Activated T-cell treated with anti-CD3 and anti-CD28 coated beads, Interleukin-2, amount 50 U/mL, for 48 hours (primary cell): ENCODE results near the gene NR2E1.

Experiments used
- DNase-seq, 2 experiments: peaks; one replicate each; pipeline ENCODE4 v3.0.0-alpha.2; 2020

The NR2E1 gene

DNA sequence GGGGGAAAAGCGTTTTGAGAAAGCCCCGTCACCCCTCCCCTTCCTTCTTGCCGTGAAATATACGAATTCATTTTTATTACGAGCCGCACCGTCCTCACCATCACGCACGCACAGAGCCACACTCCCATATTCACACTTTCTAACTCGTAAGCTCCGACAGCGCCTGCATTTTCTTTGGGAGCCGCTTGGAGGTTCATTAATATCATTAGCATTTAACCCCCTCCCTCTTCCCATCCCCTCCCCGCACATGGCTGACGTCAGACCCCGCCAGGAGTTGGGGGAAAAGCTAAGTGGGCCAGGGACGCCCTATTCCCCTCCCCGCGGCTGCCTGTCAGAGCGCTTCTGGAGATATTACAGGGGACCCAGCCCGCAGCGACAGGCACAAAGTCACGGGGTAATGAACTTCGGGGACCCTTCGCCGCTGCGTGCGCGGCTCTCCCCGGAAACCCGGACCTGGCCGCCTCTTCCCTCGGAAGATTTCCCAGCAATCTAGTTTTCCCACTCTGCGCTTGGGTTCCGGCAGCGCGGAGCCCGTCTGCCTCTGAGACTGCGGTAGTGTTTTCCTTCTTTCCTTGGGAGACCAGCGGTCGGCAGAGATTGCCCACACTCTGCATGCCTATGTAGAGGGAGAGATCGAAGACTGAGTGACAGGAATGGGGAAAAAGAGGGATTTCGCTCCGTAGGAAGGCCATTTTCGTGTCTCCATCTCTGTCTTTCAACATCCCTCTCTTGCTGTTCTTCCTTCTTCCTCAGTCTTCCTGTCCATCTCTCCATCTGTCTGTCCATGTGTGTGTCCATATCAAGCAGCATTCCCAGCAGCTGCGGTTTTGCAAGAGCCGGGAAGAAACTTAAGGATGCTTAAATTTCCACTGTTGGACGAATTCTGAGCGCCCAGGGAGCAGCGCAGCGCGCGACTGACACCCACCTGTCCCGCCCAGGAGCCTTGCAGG, at the start of gene NR2E1:
Gene NR2E1, plus strand, starts transcription at position 309 of the 950 bp plus-strand sequence. CDS start 744 bp downstream, outside the sequence.
- peak; percentile 35 to 42 for DNase-seq

DNA sequence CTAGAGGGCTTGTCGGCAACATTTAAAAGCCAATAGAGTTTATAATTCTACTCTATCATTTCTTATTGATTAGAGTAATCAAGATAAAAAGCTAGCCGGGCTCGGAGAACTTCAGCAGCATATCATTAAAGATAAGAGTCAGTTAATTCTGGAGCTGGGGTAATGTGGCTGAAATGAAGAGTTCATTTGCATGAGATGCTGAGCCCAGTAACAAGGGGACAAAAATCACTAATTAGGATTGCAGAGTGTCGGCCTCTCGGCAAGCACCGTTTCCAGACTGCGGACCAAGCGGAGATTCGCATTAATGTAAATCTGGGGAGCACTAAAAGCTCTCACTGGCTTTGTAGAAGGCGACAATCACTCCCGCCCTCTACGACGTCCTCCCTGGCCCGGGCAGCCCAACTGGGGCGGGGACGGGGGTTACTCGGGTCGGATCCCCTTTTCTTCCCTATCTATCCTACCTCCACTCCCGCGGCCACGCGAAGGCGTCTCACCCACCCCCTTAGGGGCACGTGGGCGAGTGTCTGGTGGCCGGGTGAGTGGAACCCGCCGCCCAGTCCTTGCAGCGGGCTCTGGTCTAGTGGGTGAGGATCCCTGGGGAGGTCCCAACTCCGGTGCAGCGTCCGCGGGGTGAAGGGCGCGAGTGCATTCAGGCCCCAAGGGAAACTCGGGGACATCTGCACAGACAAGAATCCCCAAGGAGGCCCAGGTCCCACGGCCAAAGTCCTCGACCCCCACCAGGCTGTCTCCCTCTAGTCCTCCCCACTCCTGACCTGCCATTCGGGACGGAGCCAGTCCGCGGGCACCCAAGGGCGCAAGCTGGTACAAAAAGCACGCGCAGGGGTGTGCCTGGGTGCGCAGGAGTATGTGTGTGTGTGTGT, 49.0 kb upstream of the NR2E1 start:
- peak; percentile 39 for DNase-seq

DNA sequence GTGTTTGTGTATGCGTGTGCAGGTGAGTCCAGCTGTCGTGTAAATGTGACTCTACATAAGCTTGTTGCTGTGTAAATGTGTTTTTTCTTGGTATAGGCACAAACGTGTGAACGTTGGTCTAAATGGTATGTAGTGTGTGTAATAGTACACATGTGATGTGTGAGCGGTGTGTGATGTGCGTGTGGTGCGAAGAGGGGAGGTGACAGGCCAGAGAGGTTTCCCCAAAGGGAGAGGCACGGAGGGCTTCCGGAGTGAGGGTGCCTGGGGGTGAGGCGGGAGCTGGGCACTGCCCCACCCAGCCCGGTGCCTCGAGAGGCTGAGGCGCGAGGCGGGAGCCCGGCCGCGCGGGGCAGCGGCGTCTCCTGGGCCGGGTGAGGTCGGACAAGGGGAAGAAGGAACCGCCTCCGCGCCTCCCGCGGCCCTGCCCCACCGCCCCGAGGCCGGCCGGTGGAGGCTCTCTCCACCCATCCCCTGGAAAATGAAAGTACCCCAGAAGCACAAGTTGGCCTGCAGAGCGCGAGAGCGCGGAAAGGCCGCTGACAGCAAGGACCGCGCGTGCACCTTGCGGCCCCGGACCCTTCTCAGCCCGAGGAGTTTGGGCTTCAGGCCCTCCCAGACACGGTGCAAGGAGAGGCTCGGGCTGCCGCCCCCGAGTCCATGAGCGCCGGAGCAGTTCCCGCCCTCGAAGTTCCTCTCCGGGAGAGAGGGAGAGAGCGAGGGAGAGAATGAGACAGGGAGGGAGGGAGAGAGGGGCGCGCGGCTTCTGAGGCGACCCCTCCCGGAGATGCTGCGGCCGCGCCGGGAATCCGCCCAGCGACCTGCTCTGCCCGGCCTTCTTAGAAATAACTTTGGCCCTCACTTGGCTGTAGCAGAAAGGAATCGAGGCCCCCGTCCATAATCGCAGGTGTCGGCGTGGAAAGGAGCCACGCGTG, 48.1 kb upstream of the NR2E1 start:
- DNase-seq, result peak; percentile 44 to 56

DNA sequence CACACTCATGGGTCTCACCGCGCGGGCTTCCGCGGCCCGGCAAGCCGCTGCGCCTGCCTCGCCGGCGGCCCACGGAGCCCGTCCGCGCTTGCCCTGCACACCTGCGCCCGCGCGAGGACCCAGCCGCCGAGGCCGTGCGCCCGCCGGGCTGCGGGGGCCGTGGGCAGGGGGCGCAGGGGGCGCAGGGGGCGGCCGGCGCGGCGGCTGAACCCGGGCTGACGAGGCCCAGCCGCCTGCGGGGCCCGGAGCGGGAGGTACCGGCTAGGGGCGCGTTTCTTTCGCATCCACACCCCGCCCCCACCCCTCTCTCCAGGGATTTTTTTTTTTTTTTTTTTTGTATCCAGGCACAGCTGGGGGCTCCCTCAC, 47.5 kb upstream of the NR2E1 start:
- no peak for DNase-seq

- DNase-seq, result peak; percentile 35 to 45
These were observed 46.7 kb upstream of the NR2E1 start for GRCh38 chr6:108118810-108119768.

DNA sequence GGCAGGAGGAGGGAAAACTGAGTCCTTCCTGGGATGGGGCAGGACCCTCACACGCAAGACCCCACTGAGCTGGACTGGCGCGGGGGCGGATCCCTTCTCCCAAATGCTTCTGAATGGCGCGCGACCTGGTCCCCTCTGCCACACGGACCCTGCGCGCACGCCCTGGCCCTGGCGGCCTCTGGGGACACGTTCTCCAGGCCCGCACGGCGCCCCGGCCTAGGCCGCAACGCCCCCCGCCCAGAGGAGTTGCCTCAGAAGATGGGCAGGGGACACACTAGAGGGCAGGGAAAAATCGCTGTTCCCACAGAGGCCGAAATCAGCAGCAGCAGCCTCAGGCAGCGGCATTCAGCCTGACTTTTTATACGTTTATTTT, 46.1 kb upstream of the NR2E1 start:
- peak in 1 of 2 experiments; percentile 27 for DNase-seq

DNA sequence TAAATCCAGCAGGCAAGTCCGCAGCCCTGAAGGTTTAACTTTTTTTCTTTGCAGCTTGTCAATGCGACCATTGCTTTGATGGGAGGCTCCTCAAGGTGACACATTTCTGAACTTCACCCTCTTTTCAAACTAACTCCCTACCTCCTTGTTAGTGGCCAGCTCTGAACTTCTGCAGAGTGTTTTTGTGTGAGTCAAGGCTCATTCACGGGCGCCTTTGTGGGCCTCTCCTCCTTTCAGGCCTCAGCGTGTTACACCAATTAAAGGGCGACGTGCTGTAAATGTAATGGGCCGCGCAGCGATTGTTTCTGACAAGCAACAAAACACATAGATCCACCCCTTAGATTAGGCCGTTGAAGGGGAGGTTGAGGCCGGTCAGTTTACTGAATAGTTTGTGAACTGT, 45.5 kb upstream of the NR2E1 start:
- DNase-seq, result peak in 1 of 2 experiments; percentile 25

GRCh38 chr6:108121612-108122011, 44.2 kb upstream of the NR2E1 start:
- no peak for DNase-seq

GRCh38 chr6:108123481-108123929, 42.3 kb upstream of the NR2E1 start:
- no peak for DNase-seq

DNA sequence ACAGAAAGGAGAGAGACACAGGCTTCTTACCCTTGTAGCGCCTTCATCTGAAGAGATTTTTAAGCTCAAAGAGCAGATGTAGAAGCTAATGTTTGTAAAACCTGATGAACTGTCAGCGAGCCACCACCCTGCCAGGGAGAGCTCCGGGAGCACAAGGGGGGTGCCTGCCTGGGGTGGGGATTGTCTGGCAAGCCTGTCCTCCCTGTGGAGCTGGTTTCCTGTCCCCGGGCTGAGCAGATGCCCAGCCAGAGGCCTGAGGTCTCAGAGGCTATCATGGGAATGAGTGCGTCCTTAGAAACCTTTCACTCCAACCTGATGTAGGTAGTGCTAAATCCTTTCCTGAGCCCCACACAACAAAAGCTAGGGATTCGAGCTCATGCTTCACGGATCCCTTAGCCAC, 41.9 kb upstream of the NR2E1 start:
- no peak for DNase-seq

DNA sequence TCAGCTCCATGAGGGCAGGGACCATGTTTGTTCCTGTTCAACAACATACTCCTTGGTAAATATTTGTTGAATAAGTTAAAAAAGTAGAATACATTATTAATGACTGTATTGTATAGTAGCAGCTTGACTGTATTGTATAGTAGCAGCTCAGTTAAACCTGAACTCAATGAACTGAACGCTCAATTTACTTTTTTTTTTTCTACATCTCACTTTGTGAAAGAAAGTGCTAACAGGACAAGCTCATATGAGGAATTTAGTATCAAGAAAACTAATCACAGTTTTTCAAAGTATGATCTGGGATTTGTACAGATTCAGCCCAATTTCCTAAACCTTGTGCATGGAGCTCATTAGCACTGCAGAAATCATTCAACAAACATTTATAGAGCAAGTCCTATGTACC, 38.8 kb upstream of the NR2E1 start:
- DNase-seq, result no peak

DNA sequence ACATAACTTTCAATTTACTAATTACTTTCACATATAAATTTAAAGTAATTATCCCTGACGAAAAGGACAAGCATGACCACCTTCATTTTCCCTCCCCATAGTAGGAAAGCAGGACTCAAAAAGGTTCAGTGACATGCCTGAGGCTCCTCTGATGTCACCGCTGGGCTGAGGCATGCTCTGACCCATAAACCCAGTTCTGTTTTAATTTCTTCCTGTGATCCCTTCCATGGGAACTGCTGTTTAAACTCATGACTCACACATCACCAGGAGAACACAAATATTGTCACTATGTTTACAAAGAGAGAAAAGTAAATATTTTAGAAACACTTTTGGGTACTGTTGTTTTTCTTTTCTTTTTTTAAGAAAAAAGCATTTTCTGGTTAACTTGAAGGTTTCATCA, 38.0 kb upstream of the NR2E1 start:
- DNase-seq, result no peak

DNA sequence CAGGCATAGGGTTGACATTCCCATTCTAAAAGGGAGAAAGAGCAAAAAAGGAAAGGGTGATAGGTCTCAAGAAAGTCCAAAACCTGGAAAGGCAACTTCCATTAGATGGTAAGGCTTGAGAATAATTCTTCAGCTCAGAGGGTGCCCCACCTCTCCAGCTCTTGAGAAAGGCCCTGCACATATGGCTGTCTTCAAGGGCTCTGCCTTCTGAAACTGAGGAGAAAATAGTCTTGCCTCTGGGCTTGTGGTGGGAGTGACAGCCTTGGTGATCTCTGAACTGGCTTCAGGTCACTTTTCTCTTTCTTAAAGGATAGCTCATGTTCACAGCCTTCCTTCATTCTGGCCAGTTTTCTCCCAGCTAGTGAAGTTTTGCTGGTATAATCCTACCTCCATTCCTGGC, 35.6 kb upstream of the NR2E1 start:
- no peak for DNase-seq

DNA sequence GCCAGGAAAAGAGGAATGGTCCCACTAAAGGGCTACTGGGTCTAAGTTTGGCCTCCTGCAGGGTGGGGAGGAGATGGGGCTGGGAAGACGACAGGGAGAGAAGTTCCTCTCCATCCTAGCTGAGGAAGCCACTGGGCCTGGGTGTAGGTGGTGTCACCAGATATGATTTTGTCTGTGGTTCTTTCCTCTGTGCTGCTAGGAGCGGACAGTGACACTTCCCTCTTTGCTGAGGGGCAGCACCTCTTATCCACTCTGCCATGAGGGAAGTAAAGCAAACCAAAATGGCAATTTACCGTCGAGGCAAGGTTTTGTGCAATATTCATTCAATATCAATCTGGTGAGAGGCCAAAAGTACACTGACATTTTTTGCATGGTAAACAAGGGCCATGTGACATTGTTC, 33.0 kb upstream of the NR2E1 start:
- no peak for DNase-seq

- peak; percentile 36 to 55 for DNase-seq
These were observed 32.1 kb upstream of the NR2E1 start for GRCh38 chr6:108133594-108134179.

DNA sequence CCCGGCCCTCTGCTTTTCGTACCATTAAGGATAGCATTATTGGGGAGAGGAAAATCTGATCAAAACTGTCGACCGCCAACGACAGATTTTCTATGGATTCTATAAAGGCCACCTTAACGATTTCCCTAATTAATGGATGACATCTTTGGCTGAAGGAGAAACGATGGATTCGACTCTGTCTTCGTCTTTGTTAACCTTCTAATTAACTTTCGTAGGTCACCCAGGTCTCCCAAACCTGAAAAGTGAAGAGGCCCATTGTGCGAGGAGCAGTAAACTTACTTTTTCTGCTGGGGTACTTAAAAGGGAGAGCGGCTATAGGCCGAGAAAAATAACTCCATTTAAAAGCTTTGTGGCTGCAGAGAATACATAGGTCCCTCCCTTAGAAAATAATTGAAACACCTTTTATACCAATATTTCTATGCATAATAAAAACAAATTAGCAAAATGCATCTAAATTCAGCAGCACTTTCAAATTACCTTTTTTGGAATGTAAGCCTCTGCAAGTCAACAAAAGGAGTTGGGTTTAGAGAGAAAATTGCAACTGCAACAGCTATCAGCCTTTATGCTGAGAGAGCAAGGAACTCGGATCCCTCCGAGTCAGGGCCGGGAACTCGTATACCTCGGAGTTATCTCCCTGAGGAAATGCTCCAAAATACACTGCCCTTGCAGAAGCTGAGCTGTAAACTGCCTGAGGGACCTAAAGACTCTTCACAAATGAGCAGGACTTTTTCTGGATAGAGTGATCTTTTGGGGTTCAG, 31.4 kb upstream of the NR2E1 start:
- DNase-seq, result no peak

- DNase-seq, result no peak
These were observed 23.6 kb upstream of the NR2E1 start for GRCh38 chr6:108142240-108142639.

DNA sequence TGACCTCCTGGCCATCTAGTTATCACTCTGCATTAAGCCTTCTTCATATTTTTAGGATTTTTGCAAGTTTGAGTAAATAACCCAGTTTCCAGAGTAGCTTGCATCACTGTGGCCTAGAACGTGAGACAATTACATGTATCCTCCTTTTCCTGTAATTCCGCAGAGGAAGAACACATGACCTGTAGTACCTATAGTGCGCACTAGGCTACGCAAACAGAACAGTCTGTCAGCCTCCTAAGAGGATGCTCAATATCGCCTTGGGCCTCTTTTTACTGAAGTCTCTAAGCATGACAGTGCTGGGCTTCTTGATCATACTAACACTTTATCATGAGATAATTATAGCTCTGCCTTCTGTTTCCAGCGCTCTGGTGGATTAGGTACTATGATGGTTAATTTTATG, 20.2 kb upstream of the NR2E1 start:
- DNase-seq, result no peak

DNA sequence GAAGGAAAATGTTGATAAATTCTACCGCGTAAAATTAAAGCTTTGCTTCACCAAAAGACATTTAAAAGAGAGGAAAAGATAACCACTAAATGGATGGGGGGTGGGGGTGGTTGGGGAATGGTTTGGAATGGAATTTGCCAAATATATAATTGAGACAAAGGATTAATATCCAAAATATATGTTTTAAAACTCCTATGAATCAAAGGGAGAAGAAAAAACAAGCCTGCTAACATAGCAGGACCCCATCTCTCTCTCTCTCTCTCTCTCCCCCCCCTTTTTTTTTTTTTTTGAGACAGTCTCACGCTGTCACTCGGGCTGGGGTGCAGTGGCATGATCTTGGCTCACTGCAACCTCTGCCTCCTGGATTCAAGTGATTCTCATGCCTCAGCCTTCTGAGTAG, 13.4 kb upstream of the NR2E1 start:
- DNase-seq, result no peak
